GM19035 (cell line): ENCODE results near the gene ZNF117.
"Not testable (repeated sequence)": the region's sequence is repeated elsewhere in the genome, so short reads cannot be mapped to it uniquely, and the experiment has no call there.

Source experiments
- ATAC-seq: cut with Tn5 transposase; IDR thresholded peaks from one replicate; pipeline ENCODE4 v1.9.1; 2021; ENCODE audit not compliant: unreplicated experiment

Gene ZNF117

DNA sequence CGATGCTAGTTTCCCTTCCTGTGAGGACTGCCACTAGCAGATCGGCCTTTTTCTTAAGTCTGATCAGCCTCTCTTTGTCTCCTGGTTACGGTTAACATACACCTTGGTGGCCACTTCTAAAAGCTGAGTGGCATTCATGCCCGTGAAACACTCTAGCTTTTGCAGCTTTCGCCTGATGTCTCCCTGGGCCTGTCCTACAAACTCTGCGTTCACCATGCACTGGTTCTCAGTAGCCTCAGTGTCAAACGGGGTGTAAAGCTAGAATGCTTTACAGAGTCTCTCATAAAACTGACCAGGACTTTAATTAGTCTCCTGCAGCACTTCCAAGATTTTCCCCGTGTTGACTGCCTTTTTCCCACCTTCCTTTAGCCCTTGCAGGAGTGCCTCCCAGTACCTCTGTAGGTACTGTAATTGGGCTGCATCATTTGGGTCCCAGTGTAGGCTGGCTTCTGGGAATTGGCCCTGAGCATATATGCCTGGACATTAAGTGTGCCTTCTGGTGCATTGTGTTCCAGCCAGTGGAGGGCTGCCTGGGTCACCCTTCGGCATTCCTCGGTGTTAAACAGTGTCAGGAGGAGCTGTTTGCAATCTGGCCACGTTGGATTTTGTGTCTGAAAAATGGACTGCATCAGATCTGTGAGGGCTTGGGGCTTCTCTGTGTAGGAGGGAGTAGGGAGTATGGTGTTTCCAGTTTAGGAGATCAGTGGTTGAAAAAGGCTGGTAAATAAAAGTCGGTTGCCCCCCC is 6.5 kb upstream of the ZNF117 start:
- no peak for ATAC-seq

- no peak for ATAC-seq
Measured at GRCh38 chr7:64996305-64996704, 5.5 kb upstream of the ZNF117 start.

GRCh38 chr7:64993901-64994300 is 3.1 kb upstream of the ZNF117 start:
- no peak for ATAC-seq

DNA sequence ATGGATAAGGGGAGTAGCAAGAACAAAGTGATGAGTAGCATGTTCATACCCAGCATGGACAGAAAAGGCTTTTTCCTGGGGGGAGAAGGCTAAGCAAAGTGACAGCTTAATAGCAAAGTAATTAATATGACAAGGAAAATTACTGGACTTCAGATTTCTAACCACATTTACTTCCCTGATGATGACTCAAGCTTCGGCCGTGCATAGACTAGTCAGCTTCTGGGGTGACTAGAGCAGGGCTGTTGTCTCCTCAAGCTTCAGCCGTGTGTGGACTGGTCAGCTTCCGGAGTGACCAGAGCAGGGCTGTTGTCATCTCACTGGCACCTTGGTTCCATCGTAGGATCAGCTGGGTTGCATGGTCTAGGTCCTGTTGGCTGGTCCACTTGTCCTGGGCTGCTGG is 2.1 kb upstream of the ZNF117 start:
- no peak for ATAC-seq

DNA sequence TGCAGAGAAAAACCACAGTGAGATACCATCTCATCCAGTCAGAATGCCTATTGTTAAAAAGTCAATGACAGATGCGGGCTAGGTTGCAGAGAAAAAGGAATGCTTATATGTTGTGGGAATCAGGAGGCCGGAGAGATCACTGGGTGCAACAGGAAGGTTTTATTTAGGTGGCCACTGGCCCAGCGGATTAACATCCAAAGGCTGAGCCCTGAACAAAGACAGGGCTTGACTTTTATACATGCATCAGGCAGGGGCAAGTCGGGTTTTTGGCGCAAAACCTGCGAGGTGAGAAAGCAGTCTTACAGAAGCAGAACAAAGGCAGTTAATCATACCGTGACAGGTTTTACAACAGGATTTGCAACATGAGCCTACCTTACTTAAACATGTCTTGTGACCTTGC is 620 bp downstream of the ZNF117 start:
- ATAC-seq: no peak

DNA sequence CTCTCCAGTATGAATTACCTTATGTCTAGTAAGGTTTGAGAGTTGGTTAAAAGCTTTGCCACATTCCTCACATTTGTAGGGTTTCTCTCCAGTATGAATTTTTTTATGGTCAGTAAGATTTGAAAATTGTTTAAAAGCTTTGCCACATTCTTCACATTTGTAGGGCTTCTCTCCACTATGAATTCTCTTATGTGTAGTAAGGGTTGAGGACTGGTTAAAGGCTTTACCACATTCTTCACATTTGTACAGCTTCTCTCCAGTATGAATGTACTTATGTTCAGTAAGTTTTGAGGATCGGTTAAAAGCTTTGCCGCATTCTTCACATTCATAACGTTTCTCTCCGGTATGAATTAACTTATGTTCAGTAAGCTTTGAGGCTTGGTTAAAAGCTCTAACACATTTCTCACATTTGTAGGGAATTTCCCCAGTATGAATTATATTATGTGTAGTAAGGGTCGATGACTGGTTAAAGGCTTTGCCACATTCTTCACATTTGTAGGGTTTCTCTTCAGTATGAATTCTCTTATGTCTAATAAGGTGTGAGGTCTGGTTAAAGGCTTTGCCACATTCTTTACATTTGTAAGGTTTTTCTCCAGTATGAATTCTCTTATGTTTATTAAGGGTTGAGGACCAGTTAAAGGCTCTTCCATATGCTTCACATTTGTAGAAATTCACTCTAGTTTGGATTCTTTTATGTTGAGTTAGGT is 12.2 kb downstream of the ZNF117 start:
- no peak for ATAC-seq

- no peak for ATAC-seq
Measured at GRCh38 chr7:64965594-64965993, 25.2 kb downstream of the ZNF117 start.

DNA sequence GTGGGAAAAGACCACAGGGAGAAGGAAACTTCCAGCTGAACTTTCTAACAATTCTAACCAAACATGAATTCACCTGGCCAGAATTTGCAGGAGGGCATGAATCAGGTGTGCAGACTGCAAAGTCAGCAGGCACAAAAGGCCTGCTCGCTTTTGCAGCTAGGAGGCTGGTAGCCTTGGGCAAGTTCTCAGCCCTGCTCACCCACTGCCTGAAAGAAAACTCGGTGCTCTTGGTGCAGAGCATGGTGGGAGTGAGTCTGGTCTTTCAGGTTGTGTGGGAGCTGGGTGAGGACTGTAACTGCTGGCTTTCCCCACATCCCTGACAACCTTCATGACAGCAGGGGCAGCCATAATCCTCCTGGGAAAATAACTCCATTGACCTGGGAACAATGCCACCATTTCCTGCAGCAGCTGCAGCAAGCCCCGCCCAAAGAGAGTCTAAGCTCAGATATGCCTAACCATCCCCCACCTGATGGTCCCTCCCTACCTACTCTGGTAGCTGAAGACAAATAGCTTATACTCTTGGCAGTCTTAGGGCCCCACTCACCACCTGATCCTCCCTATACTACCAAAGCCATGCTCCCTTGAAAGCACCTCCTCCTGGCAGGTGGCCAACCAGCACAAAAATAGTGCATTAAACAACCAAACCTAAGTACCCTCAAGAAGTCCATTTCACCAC is 31.6 kb downstream of the ZNF117 start:
- no peak for ATAC-seq

DNA sequence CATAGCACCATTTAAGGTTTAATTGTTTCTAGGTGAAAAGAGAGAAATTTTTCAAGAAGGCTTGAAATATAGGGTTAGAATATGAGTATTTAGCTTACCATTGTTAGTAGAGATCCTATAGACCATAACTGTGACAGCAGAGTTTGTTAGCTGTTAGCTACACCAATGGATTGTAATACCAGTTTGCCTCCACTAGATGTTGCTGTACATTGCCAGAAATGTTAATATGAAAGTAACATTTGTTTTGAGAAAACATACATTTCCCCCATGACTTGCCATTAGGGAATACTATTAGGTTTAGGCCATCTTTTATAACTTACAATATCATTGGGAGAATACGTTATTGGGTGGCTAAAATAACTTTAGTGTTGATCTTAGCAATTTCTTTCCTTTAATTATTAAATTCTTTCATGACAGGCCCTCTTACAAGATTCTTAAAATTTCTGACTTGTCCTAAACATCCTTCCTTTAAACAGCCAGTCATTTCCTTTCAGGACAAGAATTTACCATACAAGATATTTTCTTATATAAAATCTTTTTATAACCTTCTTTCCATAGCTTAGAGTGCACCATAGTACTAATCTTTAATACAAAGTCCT is 39.5 kb downstream of the ZNF117 start:
- ATAC-seq: no peak

DNA sequence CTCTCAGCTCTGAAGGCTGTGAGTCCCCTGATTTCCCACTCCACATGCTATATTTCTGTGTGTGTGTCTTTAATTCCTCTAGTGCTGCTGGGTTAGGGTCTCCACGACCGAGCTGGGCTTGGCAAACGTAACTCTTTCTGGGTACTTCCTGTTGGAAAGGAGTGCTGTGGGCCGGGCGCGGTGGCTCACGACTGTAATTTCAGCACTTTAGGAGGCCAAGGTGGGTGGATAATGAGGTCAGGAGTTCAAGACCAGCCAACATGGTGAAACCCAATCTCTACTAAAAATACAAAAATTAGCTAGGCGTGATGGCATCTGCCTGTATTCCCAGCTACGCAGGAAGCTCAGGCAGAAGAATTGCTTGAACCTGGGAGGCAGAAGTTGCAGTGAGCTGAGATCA is 40.2 kb downstream of the ZNF117 start:
- not testable (repeated sequence) for ATAC-seq

DNA sequence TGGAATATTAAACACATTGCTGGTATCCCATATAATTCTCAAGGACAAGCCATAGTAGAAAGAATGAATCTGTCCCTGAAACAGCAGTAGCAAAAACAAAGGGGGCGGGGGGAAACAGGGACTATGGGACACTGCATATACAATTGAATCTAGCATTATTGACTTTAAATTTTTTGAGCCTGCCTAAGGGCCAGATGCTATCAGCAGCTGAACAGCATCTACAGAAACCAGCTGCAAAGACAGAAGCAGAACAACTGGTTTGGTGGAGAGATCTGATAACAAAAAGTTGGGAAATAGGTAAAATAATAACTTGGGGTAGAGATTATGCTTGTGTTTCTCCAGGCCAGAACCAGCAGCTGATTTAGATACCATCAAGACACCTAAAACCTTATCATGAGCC is 42.1 kb downstream of the ZNF117 start:
- not testable (repeated sequence) for ATAC-seq

- ATAC-seq: no peak
Measured at GRCh38 chr7:64947252-64948000, 43.4 kb downstream of the ZNF117 start.

- ATAC-seq: no peak
Measured at GRCh38 chr7:64946772-64947171, 44.1 kb downstream of the ZNF117 start.

DNA sequence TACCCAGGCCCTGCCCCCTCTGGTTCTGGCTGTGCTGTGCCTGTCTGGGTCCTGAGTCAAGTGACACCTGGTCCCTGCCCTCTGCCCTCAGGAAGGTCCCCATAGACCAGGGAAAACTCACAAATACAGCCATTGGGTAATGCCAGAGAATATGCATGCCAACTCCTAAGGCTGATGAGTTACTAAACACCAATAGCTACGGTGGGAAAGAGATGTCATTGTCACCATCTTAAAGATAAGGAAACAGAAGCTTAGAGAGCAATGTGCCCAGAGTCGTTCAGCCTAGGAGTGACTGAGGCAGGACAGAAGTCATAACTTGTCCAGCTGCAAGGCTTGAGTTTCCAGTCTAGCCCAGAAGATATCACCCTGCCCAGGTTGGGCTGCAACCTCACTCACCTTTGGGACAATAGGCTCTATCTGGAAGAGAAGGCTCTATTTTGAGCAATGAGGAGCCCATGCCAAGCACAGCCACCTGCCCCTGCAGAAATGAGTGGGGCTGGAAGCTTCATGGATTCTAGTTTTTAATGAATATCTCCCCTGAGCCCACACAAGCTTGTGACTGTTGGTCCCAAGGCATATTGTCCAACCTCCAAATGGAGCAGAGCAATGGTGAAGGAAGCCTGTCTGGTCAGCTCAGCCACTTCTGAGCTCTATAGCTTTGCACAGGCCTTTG is 45.2 kb downstream of the ZNF117 start:
- no peak for ATAC-seq

DNA sequence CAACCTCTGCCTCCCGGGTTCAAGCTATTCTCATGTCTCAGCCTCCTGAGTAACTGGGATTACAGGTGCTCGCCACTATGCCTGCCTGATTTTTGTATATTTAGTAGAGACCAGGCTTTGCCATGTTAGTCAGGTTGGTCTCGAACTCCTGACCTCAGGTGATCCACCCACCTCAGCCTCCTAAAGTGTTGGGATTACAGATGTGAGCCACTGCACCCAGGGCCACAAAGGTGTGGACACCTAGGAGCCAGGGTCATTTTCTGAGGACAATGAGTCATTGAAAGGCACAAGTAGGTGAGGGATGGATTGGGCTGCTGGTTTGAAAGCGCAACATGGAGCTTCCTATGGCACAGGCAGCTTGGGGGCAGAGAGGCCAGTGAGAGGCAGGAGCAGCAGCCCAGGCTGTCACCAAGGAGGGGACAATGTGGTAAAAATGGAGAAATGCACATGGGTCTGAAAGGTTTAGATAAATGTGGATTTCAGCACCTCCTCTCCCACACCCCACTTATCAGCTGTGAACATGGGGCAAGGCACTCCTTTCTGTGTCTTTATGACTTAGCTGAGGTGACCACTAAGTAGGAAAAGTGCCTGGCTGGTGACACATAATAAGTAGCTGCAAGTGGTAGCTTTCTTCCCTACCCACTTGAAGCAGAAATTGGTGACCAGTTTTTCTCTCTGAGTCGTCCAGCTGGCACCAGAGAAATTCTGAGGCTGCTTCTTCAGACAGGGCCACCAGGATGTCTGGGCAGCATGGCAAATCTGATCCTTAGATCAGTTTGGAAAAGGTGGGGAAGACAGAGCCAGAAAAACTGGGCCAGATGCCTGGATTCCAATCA is 46.0 kb downstream of the ZNF117 start:
- not testable (repeated sequence) for ATAC-seq

DNA sequence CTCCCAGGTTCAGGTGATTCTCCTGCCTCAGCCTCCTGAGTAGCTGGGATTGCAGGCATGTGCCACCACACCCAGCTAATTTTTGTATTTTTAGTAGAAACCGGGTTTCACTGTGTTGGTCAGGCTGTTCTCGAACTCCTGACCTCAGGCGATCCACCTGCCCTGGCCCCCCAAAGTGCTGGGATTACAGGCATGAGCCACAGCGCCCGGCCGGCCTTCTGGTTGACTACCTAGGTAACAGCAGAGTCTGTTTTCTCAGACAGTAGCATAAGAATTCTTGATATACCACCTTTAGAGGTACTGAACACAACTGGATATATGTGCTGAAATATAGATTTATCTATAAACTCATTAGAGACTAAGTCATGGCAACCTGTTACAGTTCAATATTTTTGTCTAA is 50.8 kb downstream of the ZNF117 start:
- not testable (repeated sequence) for ATAC-seq

DNA sequence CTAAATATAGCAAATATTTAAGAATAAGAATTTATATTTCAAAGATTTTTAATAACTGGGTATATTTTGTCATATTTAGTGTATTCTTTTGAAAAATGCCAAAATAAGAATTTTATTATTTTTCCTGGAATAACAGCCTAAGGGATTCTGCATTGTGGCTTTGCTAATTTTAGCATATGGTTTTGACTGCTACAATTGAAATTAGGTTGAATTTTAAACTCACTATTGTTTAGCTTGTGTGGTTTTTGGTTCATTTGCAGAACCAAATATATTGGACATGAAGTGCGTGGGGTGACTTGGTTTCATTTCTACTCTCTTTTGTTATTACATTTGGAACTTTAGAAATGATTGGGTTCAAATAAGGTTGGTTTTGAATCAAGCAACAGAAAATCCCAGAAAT is 52.3 kb downstream of the ZNF117 start:
- no peak for ATAC-seq

DNA sequence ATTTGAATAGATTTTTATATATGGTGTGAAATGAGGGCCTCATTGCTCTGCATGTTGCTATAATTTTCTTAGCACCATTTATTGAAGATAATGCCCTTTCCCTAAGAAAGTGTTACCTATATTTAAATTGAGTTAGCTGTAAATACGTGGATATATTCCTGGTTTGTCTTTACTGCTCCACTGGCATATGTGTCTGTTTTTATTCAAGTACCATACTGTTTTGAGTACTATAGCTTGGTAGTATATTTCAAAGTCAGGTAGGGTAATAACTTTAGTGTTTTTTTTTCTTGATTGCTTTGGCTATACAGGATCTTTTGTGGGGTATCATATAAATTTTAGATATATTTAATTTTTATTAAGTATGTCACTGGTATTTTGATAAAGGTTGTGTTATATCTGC is 56.4 kb downstream of the ZNF117 start:
- no peak for ATAC-seq
